PC-3 (cell line): ENCODE data around the gene IFNA1. TPM values are rescaled to one million over a fixed set of nuclear protein-coding genes. Genes with fewer than 3 reads are reported as not detected.

Experiments used
- ATAC-seq: fragments of 200-7000 bp; cut with Tn5 transposase; 2 replicates; pipeline ENCODE4 v1.9.1; 2020; ENCODE audit warnings: mild to moderate bottlenecking, moderate library complexity
- Bru-seq: library from RNA; stranded (reverse); fragments of 400-500 nt; gene quantifications from one replicate; lab custom pipeline; 2021; lab: Mats Ljungman, UMichigan
- BruChase-seq, 2 experiments: library from RNA; stranded (reverse); fragments of 400-500 nt; gene quantifications; one replicate each; lab custom pipeline; 2021; lab: Mats Ljungman, UMichigan
- BruUV-seq: library from RNA; stranded (reverse); fragments of 400-500 nt; replicated peaks from 2 replicates; lab custom pipeline; 2021; lab: Mats Ljungman, UMichigan
- CTCF ChIA-PET: fragments of 300-600 bp; sonication (Branson Sonifier 250); formaldehyde crosslinking; loops from one replicate; lab custom pipeline; 2022; ENCODE audit warnings: antibody characterized with exemption; lab: Charles Lee
- POLR2A ChIA-PET: fragments of 300-600 bp; sonication (Branson Sonifier 250); formaldehyde crosslinking; loops from one replicate; lab custom pipeline; 2022; ENCODE audit warnings: antibody characterized with exemption; ENCODE audit not compliant: unreplicated experiment; lab: Charles Lee
- DNase-seq: peaks from one replicate; pipeline ENCODE4 v3.0.0-alpha.2; 2015
- H2AFZ ChIP-seq: fragments of 300-600 bp; sonication (generic); 2 replicates; pipeline ENCODE4 v1.6.0; 2016; ENCODE audit warnings: antibody characterized with exemption, low read length
- H3F3A ChIP-seq: fragments of 300-600 bp; sonication (generic); one replicate; pipeline ENCODE4 v1.6.0; 2017; ENCODE audit warnings: antibody characterized with exemption, low read length, control low read depth, mild to moderate bottlenecking; ENCODE audit not compliant: unreplicated experiment
- H3K27ac ChIP-seq: fragments of 300-600 bp; sonication (generic); 2 replicates; pipeline ENCODE4 v1.5.1; 2016; ENCODE audit warnings: mild to moderate bottlenecking, low read length
- H3K27me3 ChIP-seq: fragments of 300-600 bp; sonication (generic); 2 replicates; pipeline ENCODE4 v1.6.1; 2016; ENCODE audit warnings: low read length, mixed read lengths
- H3K36me3 ChIP-seq: fragments of 300-600 bp; sonication (generic); 2 replicates; pipeline ENCODE4 v1.6.1; 2016; ENCODE audit warnings: low read depth, mixed run types, low read length, mixed read lengths
- H3K4me1 ChIP-seq: fragments of 300-600 bp; sonication (generic); 2 replicates; pipeline ENCODE4 v1.5.1; 2016; ENCODE audit warnings: low read length; ENCODE audit not compliant: insufficient read depth
- H3K4me2 ChIP-seq: fragments of 300-600 bp; sonication (generic); 2 replicates; pipeline ENCODE4 v1.6.0; 2016; ENCODE audit warnings: low read length
- H3K4me3 ChIP-seq: fragments of 300-600 bp; sonication (generic); 2 replicates; pipeline ENCODE4 v1.5.1; 2016; ENCODE audit warnings: mild to moderate bottlenecking, low read length, mixed read lengths
- H3K79me2 ChIP-seq: fragments of 300-600 bp; sonication (generic); 2 replicates; pipeline ENCODE4 v1.6.1; 2017; ENCODE audit warnings: low read length, mixed read lengths
- H3K9ac ChIP-seq: fragments of 300-600 bp; sonication (generic); 2 replicates; pipeline ENCODE4 v1.6.0; 2016; ENCODE audit warnings: mild to moderate bottlenecking, low read length
- H3K9me2 ChIP-seq: fragments of 300-600 bp; sonication (generic); replicated peaks from 2 replicates; pipeline ENCODE4 v1.6.1; 2016; ENCODE audit warnings: mixed run types, low read length, mixed read lengths
- H3K9me3 ChIP-seq: fragments of 300-600 bp; sonication (generic); 2 replicates; pipeline ENCODE4 v1.6.1; 2016; ENCODE audit warnings: low read length, mixed read lengths
- H4K20me1 ChIP-seq: fragments of 300-600 bp; sonication (generic); 2 replicates; pipeline ENCODE4 v1.6.1; 2016; ENCODE audit warnings: low read length, mixed read lengths
- EZH2 ChIP-seq: fragments of 300-600 bp; sonication (generic); IDR thresholded peaks from one replicate; pipeline ENCODE4 v1.6.1; 2017; ENCODE audit warnings: antibody characterized with exemption, mild to moderate bottlenecking, low read length; ENCODE audit not compliant: unreplicated experiment
- EZH2phosphoT487 ChIP-seq: fragments of 300-600 bp; sonication (generic); IDR thresholded peaks from 2 replicates; pipeline ENCODE4 v1.6.1; 2018; ENCODE audit warnings: mild to moderate bottlenecking, antibody characterized with exemption, low read length, borderline replicate concordance
- intact Hi-C: fragments of 100-400 bp; cut with micrococcal nuclease; formaldehyde crosslinking; loops from 2 replicates; pipeline ENCODE4 v1.9.0; 2023
- long read RNA-seq: library from polyadenylated mRNA; unstranded; transcript quantifications from one replicate; pipeline ENCODE4 v2.0.0, GENCODE V29; 2021; ENCODE audit not compliant: unreplicated experiment
- total RNA-seq: library from RNA; depleted of rRNA; stranded (reverse); fragments of >200 nt; gene quantifications from 2 replicates; pipeline ENCODE4 v1.2.3, GENCODE V29; 2014; rRNA removed
- TF ChIP-seq, protein P1 (sequence below): fragments of 300-600 bp; sonication (generic); conservative IDR thresholded peaks from 2 replicates; pipeline ENCODE4 v1.5.1; 2017; ENCODE audit warnings: antibody characterized with exemption, low read depth, mild to moderate bottlenecking, low read length

The IFNA1 gene
- not detected in 2 replicates for total RNA-seq
- not detected for Bru-seq, nascent RNA
- not detected for BruChase-seq, experiment 1, labeled RNA remaining after a 6-hour chase
- BruChase-seq, experiment 2, labeled RNA remaining after a 2-hour chase: not detected
- long read RNA-seq: 0 reads

- no peak for TF ChIP-seq EZH2
- TF ChIP-seq EZH2phosphoT487: no peak
- TF ChIP-seq, protein P1, sequence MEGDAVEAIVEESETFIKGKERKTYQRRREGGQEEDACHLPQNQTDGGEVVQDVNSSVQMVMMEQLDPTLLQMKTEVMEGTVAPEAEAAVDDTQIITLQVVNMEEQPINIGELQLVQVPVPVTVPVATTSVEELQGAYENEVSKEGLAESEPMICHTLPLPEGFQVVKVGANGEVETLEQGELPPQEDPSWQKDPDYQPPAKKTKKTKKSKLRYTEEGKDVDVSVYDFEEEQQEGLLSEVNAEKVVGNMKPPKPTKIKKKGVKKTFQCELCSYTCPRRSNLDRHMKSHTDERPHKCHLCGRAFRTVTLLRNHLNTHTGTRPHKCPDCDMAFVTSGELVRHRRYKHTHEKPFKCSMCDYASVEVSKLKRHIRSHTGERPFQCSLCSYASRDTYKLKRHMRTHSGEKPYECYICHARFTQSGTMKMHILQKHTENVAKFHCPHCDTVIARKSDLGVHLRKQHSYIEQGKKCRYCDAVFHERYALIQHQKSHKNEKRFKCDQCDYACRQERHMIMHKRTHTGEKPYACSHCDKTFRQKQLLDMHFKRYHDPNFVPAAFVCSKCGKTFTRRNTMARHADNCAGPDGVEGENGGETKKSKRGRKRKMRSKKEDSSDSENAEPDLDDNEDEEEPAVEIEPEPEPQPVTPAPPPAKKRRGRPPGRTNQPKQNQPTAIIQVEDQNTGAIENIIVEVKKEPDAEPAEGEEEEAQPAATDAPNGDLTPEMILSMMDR: no peak
- POLR2A ChIA-PET: no interaction called here
Measured at GRCh38 chr9:21440139-21440538, at the start of gene IFNA1. Gene IFNA1 (plus strand): TSS chr9:21440439. CDS start chr9:21440508, 69 bp downstream.

GRCh38 chr9:21392270-21392669, 48.0 kb upstream of the IFNA1 start:
- CTCF ChIA-PET: interaction anchor here (0.5 to 1.0 kb wide), 5 partner anchors 64 to 420 kb away, joined by 3 to 5 read pairs (median 4); no protein-coding TSS in a partner anchor
- H3K4me2 ChIP-seq: no peak overlapping the region
- TF ChIP-seq EZH2phosphoT487: no peak
- TF ChIP-seq, protein P1: peak; percentile 53
- no peak for TF ChIP-seq EZH2
- peak; percentile 59 for DNase-seq
- H3K9me3 ChIP-seq: no peaks in the 10 kb centered on the region
- intact Hi-C loops: loop anchor here (1.0 kb wide), 1 partner anchor 10 kb away; no protein-coding TSS in a partner anchor
- no TSS peak for BruUV-seq
- POLR2A ChIA-PET: no interaction called here
- no peaks in the 10 kb centered on the region for H3K36me3 ChIP-seq
- H2AFZ ChIP-seq: no peak overlapping the region
- H3F3A ChIP-seq: no peaks in the 10 kb centered on the region
- H3K27ac ChIP-seq: no peak overlapping the region
- ATAC-seq: peak; percentile 76
- no peaks in the 10 kb centered on the region for H3K9me2 ChIP-seq
- no peaks in the 10 kb centered on the region for H3K79me2 ChIP-seq
- H3K4me1 ChIP-seq: 0 out of 2 replicates have a peak, but pooled peaks cover 5% of the 10 kb centered on the region
- peaks cover 3% of the 10 kb centered on the region; the same call in 1 of the 2 replicates for H3K27me3 ChIP-seq
- H3K4me3 ChIP-seq: no peak overlapping the region
- H3K9ac ChIP-seq: no peak overlapping the region
- H4K20me1 ChIP-seq: no peaks in the 10 kb centered on the region

More at GRCh38 chr9:21440139-21440538, at the start of gene IFNA1:
- Histone ChIP-seq H3K79me2 (no peaks in the 10 kb centered on the region), H3K27ac (no peak within 1 kb of the TSS), H3K4me3 (no peak within 1 kb of the TSS), H3K36me3 (no peaks in the 10 kb centered on the region), H3K27me3 (no peaks in the 10 kb centered on the region), H3K4me1 (no peaks in the 10 kb centered on the region), H3K4me2 (no peak within 1 kb of the TSS), H3K9me3 (no peaks in the 10 kb centered on the region), H3F3A (no peaks in the 10 kb centered on the region), H3K9me2 (no peaks in the 10 kb centered on the region), H2AFZ (no peak within 1 kb of the TSS), H3K9ac (no peak within 1 kb of the TSS), H4K20me1 (no peaks in the 10 kb centered on the region)
- ATAC-seq (no peak), DNase-seq (no peak)
- BruUV-seq: no TSS peak
- intact Hi-C loops: no loop called here
- CTCF ChIA-PET: no interaction called here
